ENCODE measurements around the gene ADAMTSL1.

The ADAMTSL1 gene

DNA sequence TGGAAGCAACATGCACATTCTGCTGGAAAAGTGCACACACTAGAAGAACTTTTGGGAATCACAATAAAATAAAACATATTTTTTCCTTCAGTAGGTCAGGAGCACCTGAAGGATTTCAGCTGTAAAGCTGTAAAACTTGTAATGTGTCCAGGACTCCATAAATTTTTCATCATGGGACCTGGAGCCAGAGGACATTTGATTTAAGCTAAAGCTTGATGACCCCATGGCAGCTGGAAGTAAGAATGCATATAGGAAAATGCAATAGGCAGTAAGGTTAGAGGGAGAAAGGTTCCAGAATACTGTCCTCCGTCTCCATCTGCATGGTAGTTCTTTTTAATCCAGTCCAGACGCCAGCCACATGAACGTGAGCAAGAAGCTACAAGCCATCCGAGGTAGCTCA, 166.0 kb downstream of the ADAMTSL1 start:
- TF ChIP-seq, protein P1, sequence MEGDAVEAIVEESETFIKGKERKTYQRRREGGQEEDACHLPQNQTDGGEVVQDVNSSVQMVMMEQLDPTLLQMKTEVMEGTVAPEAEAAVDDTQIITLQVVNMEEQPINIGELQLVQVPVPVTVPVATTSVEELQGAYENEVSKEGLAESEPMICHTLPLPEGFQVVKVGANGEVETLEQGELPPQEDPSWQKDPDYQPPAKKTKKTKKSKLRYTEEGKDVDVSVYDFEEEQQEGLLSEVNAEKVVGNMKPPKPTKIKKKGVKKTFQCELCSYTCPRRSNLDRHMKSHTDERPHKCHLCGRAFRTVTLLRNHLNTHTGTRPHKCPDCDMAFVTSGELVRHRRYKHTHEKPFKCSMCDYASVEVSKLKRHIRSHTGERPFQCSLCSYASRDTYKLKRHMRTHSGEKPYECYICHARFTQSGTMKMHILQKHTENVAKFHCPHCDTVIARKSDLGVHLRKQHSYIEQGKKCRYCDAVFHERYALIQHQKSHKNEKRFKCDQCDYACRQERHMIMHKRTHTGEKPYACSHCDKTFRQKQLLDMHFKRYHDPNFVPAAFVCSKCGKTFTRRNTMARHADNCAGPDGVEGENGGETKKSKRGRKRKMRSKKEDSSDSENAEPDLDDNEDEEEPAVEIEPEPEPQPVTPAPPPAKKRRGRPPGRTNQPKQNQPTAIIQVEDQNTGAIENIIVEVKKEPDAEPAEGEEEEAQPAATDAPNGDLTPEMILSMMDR (IDR thresholded peaks at IDR 0.05; ENCODE audit: low read depth, low read length), result no peak
- DNase-seq (ENCODE audit: low read depth in 2 of 2), result no peak
- H3K4me3 ChIP-seq (replicated peaks in 1 of 2; ENCODE audit: low read depth in 2 of 2, low read length in 2 of 2), result no peak overlapping the region

DNA sequence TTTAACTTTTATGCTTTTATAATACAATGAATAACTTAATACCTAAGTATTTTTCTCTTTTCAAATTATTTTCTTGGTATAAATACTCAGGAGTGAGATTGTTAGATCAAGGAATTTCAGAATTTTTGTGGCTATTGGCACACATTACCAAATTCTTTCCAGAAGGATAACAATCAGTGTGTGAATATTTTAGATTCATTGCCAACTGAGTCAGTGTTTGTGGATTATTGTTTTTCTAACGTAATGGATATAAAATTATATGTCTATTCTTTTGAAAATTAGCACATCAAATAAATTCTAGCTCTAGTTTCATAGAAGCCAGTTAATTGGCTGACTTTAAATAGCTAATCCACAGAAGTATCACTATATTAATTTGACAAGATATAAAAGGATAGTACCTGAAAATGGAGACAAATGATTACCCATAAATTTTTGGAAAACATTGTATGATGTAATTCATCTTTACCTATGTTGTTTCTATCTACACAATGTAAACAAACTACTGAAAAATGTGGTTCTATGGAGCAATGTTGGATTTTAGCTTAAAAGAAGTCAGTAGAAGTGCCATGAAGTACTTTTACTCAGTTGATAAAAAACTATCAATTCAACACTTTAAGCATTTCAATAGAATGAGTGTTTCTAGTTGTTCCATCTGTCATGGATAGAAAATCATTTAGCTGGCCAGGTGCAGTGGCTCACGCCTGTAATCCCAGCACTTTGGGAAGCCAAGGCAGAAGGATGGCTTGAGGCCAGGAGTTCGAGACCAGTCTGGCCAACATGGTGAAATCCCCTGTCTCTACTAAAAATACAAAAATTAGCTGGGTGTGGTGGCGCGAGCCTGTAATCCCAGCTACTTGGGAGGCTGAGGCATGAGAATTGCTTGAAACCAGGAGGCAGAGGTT, 185.1 kb downstream of the ADAMTSL1 start:
- peak; percentile 72 to 81 for DNase-seq (ENCODE audit: low read depth in 2 of 2)
- no peak overlapping the region for H3K4me3 ChIP-seq (replicated peaks in 1 of 2; ENCODE audit: low read depth in 2 of 2, low read length in 2 of 2)
- TF ChIP-seq, protein P1 (IDR thresholded peaks at IDR 0.05; ENCODE audit: low read depth, low read length), result no peak

- no peak overlapping the region for H3K4me3 ChIP-seq (replicated peaks in 1 of 2; ENCODE audit: low read depth in 2 of 2, low read length in 2 of 2)
- no peak for DNase-seq (ENCODE audit: low read depth in 2 of 2)
- TF ChIP-seq, protein P1 (IDR thresholded peaks at IDR 0.05; ENCODE audit: low read depth, low read length), result no peak
These were observed 186.0 kb downstream of the ADAMTSL1 start for GRCh38 chr9:18660001-18660400.

- TF ChIP-seq, protein P1 (IDR thresholded peaks at IDR 0.05; ENCODE audit: low read depth, low read length), result no peak
- no peak overlapping the region for H3K4me3 ChIP-seq (replicated peaks in 1 of 2; ENCODE audit: low read depth in 2 of 2, low read length in 2 of 2)
- no peak for DNase-seq (ENCODE audit: low read depth in 2 of 2)
These were observed 188.4 kb downstream of the ADAMTSL1 start for GRCh38 chr9:18662320-18662719.

DNA sequence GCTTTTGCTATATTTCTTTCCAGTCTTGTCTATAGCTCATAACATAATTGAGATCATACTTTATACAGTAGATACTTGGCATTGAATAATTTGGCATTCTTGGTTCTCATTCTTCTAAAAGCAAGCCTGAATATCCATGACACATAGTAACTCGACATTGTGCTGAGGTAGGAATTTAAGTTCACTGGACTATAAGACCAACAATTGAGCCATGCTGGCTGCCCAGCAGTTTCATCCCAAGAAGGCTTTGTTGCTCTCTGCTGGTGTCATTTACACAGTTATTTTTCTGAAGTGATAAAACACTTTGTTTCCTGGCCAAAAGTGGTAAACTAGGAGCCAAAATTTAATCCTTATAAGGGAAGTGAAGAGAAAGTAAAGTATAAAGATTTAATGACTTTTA, 192.0 kb downstream of the ADAMTSL1 start:
- TF ChIP-seq, protein P1 (IDR thresholded peaks at IDR 0.05; ENCODE audit: low read depth, low read length), result no peak
- no peak overlapping the region for H3K4me3 ChIP-seq (replicated peaks in 1 of 2; ENCODE audit: low read depth in 2 of 2, low read length in 2 of 2)
- peak; percentile 38 to 55 for DNase-seq (ENCODE audit: low read depth in 2 of 2)

DNA sequence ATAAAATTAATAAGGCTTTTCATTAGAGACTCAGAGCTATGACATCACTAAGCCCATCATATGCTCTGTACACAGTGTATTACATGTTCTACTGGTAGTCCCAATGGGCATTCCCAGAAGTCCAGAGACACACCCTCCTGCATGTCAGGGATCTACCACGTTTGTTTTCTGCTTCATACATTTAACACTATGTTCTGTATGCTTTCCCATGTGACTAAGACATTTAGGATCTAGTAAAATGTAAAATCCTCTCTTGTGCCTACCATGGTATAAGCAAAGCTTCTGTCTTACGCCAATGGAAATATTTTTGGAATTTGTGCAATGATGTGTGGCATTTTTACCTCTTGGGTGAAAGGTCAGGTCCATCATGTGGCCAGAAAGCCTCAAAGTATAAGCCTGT, 192.4 kb downstream of the ADAMTSL1 start:
- TF ChIP-seq, protein P1 (IDR thresholded peaks at IDR 0.05; ENCODE audit: low read depth, low read length), result no peak
- H3K4me3 ChIP-seq (replicated peaks in 1 of 2; ENCODE audit: low read depth in 2 of 2, low read length in 2 of 2), result no peak overlapping the region
- DNase-seq (ENCODE audit: low read depth in 2 of 2), result peak; percentile 48 to 55
